Keratinocyte (primary cell): ENCODE results near the gene IRF4.
"Not testable (repeated sequence)": the region's sequence is repeated elsewhere in the genome, so short reads cannot be mapped to it uniquely, and the experiment has no call there.

Experiments
- CTCF ChIP-seq, 3 experiments: IDR thresholded peaks in 1 of 3; conservative IDR thresholded peaks in 1 of 3; optimal IDR thresholded peaks in 1 of 3; 2 replicates in 2 of 3; 3 replicates in 1 of 3; pipeline versions ENCODE3 to v1.5.1; 2011; ENCODE audit warnings: low read length in 3 of 3, mild to moderate bottlenecking in 3 of 3, moderate library complexity in 2 of 3, control low read depth in 1 of 3, inconsistent platforms in 1 of 3; ENCODE audit not compliant: insufficient read depth in 2 of 3; ENCODE audit errors: extremely low read depth in 1 of 3
- EZH2 ChIP-seq: IDR thresholded peaks from one replicate; pipeline ENCODE4 v1.6.1; 2012; ENCODE audit warnings: inconsistent platforms, mild to moderate bottlenecking, low read length, moderate library complexity

GRCh38 chr6:377641-378020 lies 13.9 kb upstream of the IRF4 start:
- not testable (repeated sequence) for TF ChIP-seq CTCF (optimal IDR thresholded peaks at IDR 0.05 in 1 of 3, IDR thresholded peaks at IDR 0.05 in 1 of 3, conservative IDR thresholded peaks at IDR 0.05 in 1 of 3; ENCODE audit: extremely low read depth in 1 of 3, insufficient read depth in 2 of 3, low read length in 3 of 3); EZH2
